GM12878 (cell line): ENCODE data around the gene PITX1. TPM values are rescaled to one million over a fixed set of nuclear protein-coding genes. Genes with fewer than 3 reads are reported as not detected.

ENCODE experiments used
- ATAC-seq: fragments of 200-7000 bp; cut with Tn5 transposase; 3 replicates; pipeline ENCODE4 v1.9.1; 2020; ENCODE audit warnings: mild to moderate bottlenecking, moderate library complexity
- BruUV-seq: library from RNA; stranded (reverse); fragments of 400-500 nt; replicated peaks from 2 replicates; lab custom pipeline; 2021; lab: Mats Ljungman, UMichigan
- CTCF ChIA-PET: fragments of 300-600 bp; sonication (Branson Sonifier 250); formaldehyde crosslinking; extraction: SDS; loops from one replicate; lab custom pipeline; 2021; ENCODE audit warnings: inconsistent platforms; lab: Yijun Ruan, JAX
- POLR2A ChIA-PET: fragments of 350-600 bp; formaldehyde crosslinking; extraction: SDS; loops from one replicate; lab custom pipeline; 2021; ENCODE audit warnings: inconsistent platforms; lab: Charles Lee
- RAD21 ChIA-PET: fragments of 300-600 bp; sonication (Branson Sonifier 250); formaldehyde crosslinking; loops from one replicate; lab custom pipeline; 2023; ENCODE audit warnings: antibody characterized with exemption; ENCODE audit not compliant: unreplicated experiment; lab: Charles Lee
- SMC1A ChIA-PET: fragments of 300-600 bp; sonication (Branson Sonifier 250); formaldehyde crosslinking; loops from one replicate; lab custom pipeline; 2023; ENCODE audit not compliant: unreplicated experiment, uncharacterized antibody; lab: Charles Lee
- DNase-seq: peaks from one replicate; pipeline ENCODE4 v3.0.0-alpha.2; 2011; ENCODE audit warnings: low read depth, low spot score
- FAIRE-seq: peaks from 3 replicates; lab custom pipeline; 2011; peaks lifted over from hg19 to GRCh38; lab: Jason Lieb, UNC
- H2AFZ ChIP-seq: 2 replicates; pipeline ENCODE4 v1.6.0; 2011; ENCODE audit warnings: low read depth, low read length, control low read depth; ENCODE audit not compliant: control insufficient read depth
- H3K27ac ChIP-seq: 2 replicates; pipeline ENCODE4 v1.5.1; 2011; ENCODE audit warnings: control low read depth; ENCODE audit not compliant: control insufficient read depth, insufficient read depth
- H3K27me3 ChIP-seq, 2 experiments: replicated peaks in 1 of 2; 2 replicates each; pipeline versions ENCODE4 v1.6.0 to v1.6.1; 2011; ENCODE audit warnings: low read length in 1 of 2; ENCODE audit not compliant: control insufficient read depth in 2 of 2, insufficient read depth in 2 of 2
- H3K36me3 ChIP-seq, 2 experiments: 2 replicates each; pipeline ENCODE4 v1.5.1; 2011; ENCODE audit warnings: low read length in 1 of 2; ENCODE audit not compliant: control insufficient read depth in 2 of 2, insufficient read depth in 2 of 2
- H3K4me1 ChIP-seq: 2 replicates; pipeline ENCODE4 v1.6.1; 2011; ENCODE audit warnings: mild to moderate bottlenecking, low read length, moderate library complexity, mixed read lengths; ENCODE audit not compliant: control insufficient read depth, insufficient read depth
- H3K4me2 ChIP-seq: 2 replicates; pipeline ENCODE4 v1.6.0; 2011; ENCODE audit warnings: control low read depth; ENCODE audit not compliant: control insufficient read depth, insufficient read depth
- H3K4me3 ChIP-seq: fragments of 200-600 bp; sonication (generic); 2 replicates; pipeline ENCODE4 v1.5.1; 2016
- H3K79me2 ChIP-seq: 2 replicates; pipeline ENCODE4 v1.6.0; 2011; ENCODE audit warnings: low read length; ENCODE audit not compliant: control insufficient read depth, insufficient read depth
- H3K9ac ChIP-seq: 2 replicates; pipeline ENCODE4 v1.8.0; 2011; ENCODE audit warnings: low read length, control low read depth, mixed read lengths; ENCODE audit not compliant: control insufficient read depth, insufficient read depth
- H3K9me3 ChIP-seq: replicated peaks from 3 replicates; pipeline ENCODE4 v1.5.1; 2011; ENCODE audit warnings: mild to moderate bottlenecking, low read length; ENCODE audit not compliant: control insufficient read depth, insufficient read depth
- H4K20me1 ChIP-seq: 2 replicates; pipeline ENCODE4 v1.6.0; 2011; ENCODE audit not compliant: control insufficient read depth, insufficient read depth
- ATF7 ChIP-seq: fragments of 450-650 bp; IDR thresholded peaks from 2 replicates; pipeline ENCODE4 v1.6.1; 2016; ENCODE audit warnings: low read depth, mild to moderate bottlenecking
- EP300 ChIP-seq, 2 experiments: fragments of 150-350 bp in 1 of 2; IDR thresholded peaks; 2 replicates each; pipeline ENCODE4 v1.6.1; 2011 to 2012; ENCODE audit warnings: low read depth in 2 of 2, low read length in 2 of 2, borderline replicate concordance in 1 of 2, improper control_type of control experiment in 1 of 2, inconsistent platforms in 1 of 2; ENCODE audit not compliant: control insufficient read depth in 1 of 2
- FOS ChIP-seq: IDR thresholded peaks from 3 replicates; pipeline ENCODE4 v1.6.1; 2011; ENCODE audit warnings: borderline replicate concordance; ENCODE audit not compliant: insufficient read length; ENCODE audit errors: extremely low read depth
- GABPA ChIP-seq: IDR thresholded peaks from 2 replicates; pipeline ENCODE4 v1.6.1; 2014; ENCODE audit warnings: antibody characterized with exemption, low read depth, mild to moderate bottlenecking, inconsistent platforms
- NR2F1 ChIP-seq: fragments of 450-650 bp; conservative IDR thresholded peaks from 2 replicates; pipeline ENCODE4 v1.6.1; 2017; ENCODE audit warnings: mild to moderate bottlenecking
- RAD21 ChIP-seq: IDR thresholded peaks from 2 replicates; pipeline ENCODE4 v1.6.1; 2011; ENCODE audit warnings: mild to moderate bottlenecking, low read depth, low read length, moderate library complexity; ENCODE audit not compliant: insufficient read depth
- SRF ChIP-seq, 2 experiments: IDR thresholded peaks; 2 replicates each; pipeline ENCODE4 v1.6.1; 2011; ENCODE audit warnings: low read depth in 2 of 2, low read length in 2 of 2, mild to moderate bottlenecking in 1 of 2, moderate library complexity in 1 of 2
- WGBS: methylation state at CpG from one replicate; pipeline ENCODE4 v1.1.6; 2016; ENCODE audit warnings: low lambda C conversion rate; ENCODE audit not compliant: insufficient replicate concordance, insufficient coverage; ENCODE audit errors: missing lambda C conversion rate; 5-methylcytosine and 5-hydroxymethylcytosine counted together
- in situ Hi-C: fragments of 300-500 bp; cut with MboI; formaldehyde crosslinking; loops from 9 replicates; pipeline ENCODE4 v1.14.3; 2018; ENCODE audit warnings: mixed read lengths
- intact Hi-C: fragments of 100-400 bp; cut with micrococcal nuclease; formaldehyde crosslinking; loops from one replicate; pipeline ENCODE4 v1.14.2; 2022; ENCODE audit not compliant: unreplicated experiment
- polyA plus RNA-seq, 11 experiments: library from polyadenylated mRNA; depleted of rRNA in 4 of 11; unstranded in 6 of 11; stranded (reverse) in 5 of 11; fragments of >200 nt; fragmentation: Nextera tagmentation in 4 of 11; fragmentation: Illumina TruSeq in 1 of 11; extraction: Ambion mirVana in 4 of 11; extraction: Trizol in 1 of 11; gene quantifications; 1 replicate in 1 of 11; 2 replicates in 10 of 11; pipeline versions ENCODE4 v1.2.1 to v1.2.3, GENCODE V29; 2011 to 2016; ENCODE audit warnings: inconsistent platforms in 2 of 11, missing spikeins in 2 of 11, low read depth in 1 of 11
- total RNA-seq, 4 experiments: library from RNA; depleted of rRNA in 3 of 4; stranded (reverse); fragments of >200 nt in 3 of 4; fragmentation: Illumina TruSeq in 1 of 4; extraction: Trizol in 1 of 4; gene quantifications; 2 replicates each; pipeline versions ENCODE4 v1.2.1 to v1.2.3, GENCODE V29; 2013 to 2021
- TF ChIP-seq, protein P1 (sequence below), 3 experiments: IDR thresholded peaks in 2 of 3; conservative IDR thresholded peaks in 1 of 3; 2 replicates each; pipeline ENCODE4 v1.5.1; 2011; ENCODE audit warnings: low read depth in 3 of 3, low read length in 3 of 3, mild to moderate bottlenecking in 3 of 3, control low read depth in 2 of 3, moderate library complexity in 2 of 3, inconsistent platforms in 1 of 3, mixed read lengths in 1 of 3; ENCODE audit not compliant: control insufficient read depth in 2 of 3, insufficient read depth in 1 of 3; ENCODE audit errors: extremely low read depth in 1 of 3

The PITX1 gene
- total and polyA plus RNA-seq, 10 of the 15 experiments (the other 5 are each of a cell fraction or from before 2014, with no cell fraction given) = 0.16 to 1.1 (median 0.68) TPM; not detected in 5

DNA sequence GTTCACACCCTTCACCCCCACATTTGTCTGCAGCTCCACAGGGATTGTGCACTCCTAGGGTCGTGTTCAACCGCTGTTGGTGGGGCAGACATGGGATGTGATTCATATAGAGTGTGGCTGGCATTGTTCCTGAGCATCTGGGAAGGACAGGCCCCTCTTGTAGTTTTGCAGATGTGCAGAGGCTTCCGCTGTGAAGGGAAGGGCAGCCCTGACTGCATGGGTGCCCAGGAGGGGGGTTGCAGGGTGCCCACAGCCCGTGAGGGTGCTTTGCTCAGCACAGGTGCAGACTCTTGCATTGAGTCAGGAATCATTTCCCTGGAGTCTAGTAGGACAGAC, 30.2 kb upstream of the PITX1 start (continued):
- TF ChIP-seq SRF (IDR thresholded peaks at IDR 0.05; ENCODE audit: low read depth in 2 of 2, low read length in 2 of 2) (no peak), EP300 (IDR thresholded peaks at IDR 0.05; ENCODE audit: borderline replicate concordance in 1 of 2, control insufficient read depth in 1 of 2, low read depth in 2 of 2, low read length in 2 of 2) (no peak), RAD21 (no peak), NR2F1 (no peak), ATF7 (no peak)
- TF ChIP-seq, protein P1, sequence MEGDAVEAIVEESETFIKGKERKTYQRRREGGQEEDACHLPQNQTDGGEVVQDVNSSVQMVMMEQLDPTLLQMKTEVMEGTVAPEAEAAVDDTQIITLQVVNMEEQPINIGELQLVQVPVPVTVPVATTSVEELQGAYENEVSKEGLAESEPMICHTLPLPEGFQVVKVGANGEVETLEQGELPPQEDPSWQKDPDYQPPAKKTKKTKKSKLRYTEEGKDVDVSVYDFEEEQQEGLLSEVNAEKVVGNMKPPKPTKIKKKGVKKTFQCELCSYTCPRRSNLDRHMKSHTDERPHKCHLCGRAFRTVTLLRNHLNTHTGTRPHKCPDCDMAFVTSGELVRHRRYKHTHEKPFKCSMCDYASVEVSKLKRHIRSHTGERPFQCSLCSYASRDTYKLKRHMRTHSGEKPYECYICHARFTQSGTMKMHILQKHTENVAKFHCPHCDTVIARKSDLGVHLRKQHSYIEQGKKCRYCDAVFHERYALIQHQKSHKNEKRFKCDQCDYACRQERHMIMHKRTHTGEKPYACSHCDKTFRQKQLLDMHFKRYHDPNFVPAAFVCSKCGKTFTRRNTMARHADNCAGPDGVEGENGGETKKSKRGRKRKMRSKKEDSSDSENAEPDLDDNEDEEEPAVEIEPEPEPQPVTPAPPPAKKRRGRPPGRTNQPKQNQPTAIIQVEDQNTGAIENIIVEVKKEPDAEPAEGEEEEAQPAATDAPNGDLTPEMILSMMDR (IDR thresholded peaks at IDR 0.05 in 2 of 3, conservative IDR thresholded peaks at IDR 0.05 in 1 of 3; ENCODE audit: control insufficient read depth in 2 of 3, extremely low read depth in 1 of 3, insufficient read depth in 1 of 3, low read depth in 3 of 3, low read length in 3 of 3) = no peak

GRCh38 chr5:135063511-135064234, 29.6 kb upstream of the PITX1 start:
- ATAC-seq = no peak
- H3K27me3 ChIP-seq = no peaks in the 10 kb centered on the region; a peak in 2 of 4 replicates
- no peaks in the 10 kb centered on the region for H3K9me3 ChIP-seq
- H3K9ac ChIP-seq = no peak overlapping the region
- ChIA-PET RAD21 (interaction anchor here (1.2 kb wide), 1 partner anchor 10 kb away, joined by 3 read pairs; no protein-coding TSS in a partner anchor), SMC1A (no interaction called here), POLR2A (no interaction called here), CTCF (no interaction called here)
- in situ Hi-C loops = no loop called here
- no peaks in the 10 kb centered on the region for H3K36me3 ChIP-seq
- H3K4me2 ChIP-seq = no peak overlapping the region
- H3K27ac ChIP-seq = no peak overlapping the region
- DNase-seq = no peak
- BruUV-seq = no TSS peak
- intact Hi-C loops = no loop called here
- TF ChIP-seq GABPA (no peak), FOS (no peak)
- no peaks in the 10 kb centered on the region for H4K20me1 ChIP-seq
- H3K79me2 ChIP-seq = no peaks in the 10 kb centered on the region
- no peaks in the 10 kb centered on the region for H3K4me1 ChIP-seq
- no peak overlapping the region for H3K4me3 ChIP-seq
- FAIRE-seq = no peak
- WGBS = 15% methylated on average over 14 of the region's 14 CpGs
- H2AFZ ChIP-seq = no peak overlapping the region
